ENCODE data around the gene COMMD1.
A peak's percentile ranks its signal among the peaks of the same experiment; 100 is the strongest.
"Not testable (repeated sequence)": the region's sequence is repeated elsewhere in the genome, so short reads cannot be mapped to it uniquely, and the experiment has no call there.

COMMD1 gene

GRCh38 chr2:62032096-62032495 is 126.6 kb downstream of the COMMD1 start:
- no peak for DNase-seq

GRCh38 chr2:62034715-62035114 is 129.2 kb downstream of the COMMD1 start:
- DNase-seq, result no peak

- DNase-seq, result no peak
Observed at GRCh38 chr2:62036229-62036628, 130.8 kb downstream of the COMMD1 start.

GRCh38 chr2:62036761-62037250 is 131.3 kb downstream of the COMMD1 start:
- DNase-seq, result no peak

GRCh38 chr2:62038975-62039771 is 133.7 kb downstream of the COMMD1 start:
- DNase-seq, result peak in 1 of 5 donors; percentile 84

- DNase-seq, result no peak
Observed at GRCh38 chr2:62040926-62041325, 135.5 kb downstream of the COMMD1 start.

GRCh38 chr2:62041701-62042385 is 136.4 kb downstream of the COMMD1 start:
- DNase-seq, result not testable (repeated sequence)

- DNase-seq, result no peak
Observed at GRCh38 chr2:62042400-62042799, 136.9 kb downstream of the COMMD1 start.

- DNase-seq, result no peak
Observed at GRCh38 chr2:62042944-62043343, 137.5 kb downstream of the COMMD1 start.

GRCh38 chr2:62045017-62045543 is 139.6 kb downstream of the COMMD1 start:
- DNase-seq, result no peak

GRCh38 chr2:62046141-62046540 is 140.7 kb downstream of the COMMD1 start:
- no peak for DNase-seq

- no peak for DNase-seq
Observed at GRCh38 chr2:62050456-62051045, 145.1 kb downstream of the COMMD1 start.

- DNase-seq, result no peak
Observed at GRCh38 chr2:62054029-62054791, 148.7 kb downstream of the COMMD1 start.

- DNase-seq, result peak in 1 of 5 donors; percentile 3
Observed at GRCh38 chr2:62054916-62055450, 149.5 kb downstream of the COMMD1 start.

- DNase-seq, result no peak
Observed at GRCh38 chr2:62055724-62056336, 150.4 kb downstream of the COMMD1 start.

GRCh38 chr2:62056341-62056740 is 150.9 kb downstream of the COMMD1 start:
- no peak for DNase-seq

GRCh38 chr2:62065243-62065642 is 159.8 kb downstream of the COMMD1 start:
- no peak for DNase-seq

- no peak for DNase-seq
Observed at GRCh38 chr2:62071126-62071598, 165.7 kb downstream of the COMMD1 start.

- no peak for DNase-seq
Observed at GRCh38 chr2:62071760-62072680, 166.5 kb downstream of the COMMD1 start.

GRCh38 chr2:62074233-62074632 is 168.8 kb downstream of the COMMD1 start:
- no peak for DNase-seq

Measured in T-helper 1 cell (primary cell).